ENCODE data around the gene OR51S1.
"Not testable (repeated sequence)": the region's sequence is repeated elsewhere in the genome, so short reads cannot be mapped to it uniquely, and the experiment has no call there.

OR51S1 gene

GRCh38 chr11:4804280-4804679, 44.7 kb downstream of the OR51S1 start, which contains the start of gene OR52R1:
Gene OR52R1, minus strand, starts transcription at chr11:4804380. Its CDS starts 0 bp downstream, at chr11:4804380.
- no peak within 1 kb of the TSS for H3K27ac ChIP-seq

GRCh38 chr11:4801316-4801715, 47.7 kb downstream of the OR51S1 start:
- H3K27ac ChIP-seq: not testable (repeated sequence)

More at GRCh38 chr11:4804280-4804679, 44.7 kb downstream of the OR51S1 start, which contains the start of gene OR52R1:
- no peak for TF ChIP-seq ZFX (IDR thresholded peaks at IDR 0.05)
- no peak for TF ChIP-seq CTCF (conservative IDR thresholded peaks at IDR 0.05)

- TF ChIP-seq CTCF (conservative IDR thresholded peaks at IDR 0.05) (no peak), ZFX (IDR thresholded peaks at IDR 0.05) (no peak)
These were observed 50.4 kb downstream of the OR51S1 start for GRCh38 chr11:4798427-4799183.

More at GRCh38 chr11:4798427-4799183, 50.4 kb downstream of the OR51S1 start:
- H3K27ac ChIP-seq: no peak overlapping the region

All from C4-2B (cell line).